Lower leg skin (tissue), 4 donors: ENCODE results near the gene SF3A2. TPM values are rescaled to one million over a fixed set of nuclear protein-coding genes. Genes with fewer than 3 reads are reported as not detected.
A peak's percentile ranks its signal among the peaks of the same experiment; 100 is the strongest.
"Not testable (repeated sequence)": the region's sequence is repeated elsewhere in the genome, so short reads cannot be mapped to it uniquely, and the experiment has no call there.

Source experiments
- DNase-seq, 2 donors: peaks; one replicate each; pipeline ENCODE4 v3.0.0-alpha.2; 2019; ENCODE audit warnings: low spot score in 2 of 2
- H3K4me3 ChIP-seq: fragments of 200-600 bp; sonication (generic); 2 replicates; pipeline ENCODE4 v1.5.1; 2017; ENCODE audit warnings: mild to moderate bottlenecking, low read depth; ENCODE audit not compliant: poor library complexity, severe bottlenecking
- CTCF ChIP-seq, 3 donors: fragments of 450-650 bp; IDR thresholded peaks; one replicate each; pipeline ENCODE4 v1.5.1; 2016; ENCODE audit warnings: antibody characterized with exemption in 3 of 3, mild to moderate bottlenecking in 3 of 3, moderate library complexity in 2 of 3
- POLR2A ChIP-seq, 2 donors: fragments of 450-650 bp; IDR thresholded peaks; one replicate each; pipeline ENCODE4 v1.6.1; 2016 to 2017; ENCODE audit warnings: antibody characterized with exemption in 2 of 2, mild to moderate bottlenecking in 1 of 2, moderate library complexity in 1 of 2
- WGBS, 2 donors: methylation state at CpG; one replicate each; pipeline ENCODE4 v1.1.5; 2018; 5-methylcytosine and 5-hydroxymethylcytosine counted together
- intact Hi-C: fragments of 100-400 bp; cut with DNase I; formaldehyde crosslinking; loops from one replicate; pipeline ENCODE4 v1.15.0; 2023; ENCODE audit warnings: low total_unique reads
- total RNA-seq, 4 donors: library from RNA; depleted of rRNA; stranded (reverse); fragments of >200 nt; gene quantifications; one replicate each; pipeline ENCODE4 v1.1.0, GENCODE V29; 2016

Gene SF3A2
- total RNA-seq, 4 donors from 2014 or later, result 35.6 to 85.6 (median 47.8) TPM

GRCh38 chr19:2277138-2277537, 40.5 kb downstream of the SF3A2 start:
- WGBS, 2 donors, result 83% methylated on average over 9 of the region's 9 CpGs
- no peak overlapping the region for H3K4me3 ChIP-seq
- intact Hi-C loops, result loop anchor here (10.0 kb wide), 2 partner anchors 118 to 122 kb away; partner anchors contain the start of gene AP3D1
- TF ChIP-seq POLR2A (IDR thresholded peaks at IDR 0.05), result no peak
- no peak for TF ChIP-seq CTCF (IDR thresholded peaks at IDR 0.05)
- no peak for DNase-seq

GRCh38 chr19:2278459-2279158, 42.0 kb downstream of the SF3A2 start:
- intact Hi-C loops, result loop anchor here (10.0 kb wide), 2 partner anchors 116 to 124 kb away; partner anchors contain the start of gene AP3D1
- no peak for TF ChIP-seq CTCF (IDR thresholded peaks at IDR 0.05)
- no peak for TF ChIP-seq POLR2A (IDR thresholded peaks at IDR 0.05)
- DNase-seq, result no peak
- WGBS, 2 donors, result 85 to 90% methylated on average over 30 of the region's 33 CpGs
- no peak overlapping the region for H3K4me3 ChIP-seq

- TF ChIP-seq CTCF (IDR thresholded peaks at IDR 0.05), result no peak
- TF ChIP-seq POLR2A (IDR thresholded peaks at IDR 0.05), result no peak
- 83 to 89% methylated on average over 24 to 26 of the region's 26 CpGs for WGBS, 2 donors
- H3K4me3 ChIP-seq, result no peak overlapping the region
- DNase-seq, result no peak
- intact Hi-C loops, result no loop called here
Measured at GRCh38 chr19:2280633-2281264, 44.1 kb downstream of the SF3A2 start.

GRCh38 chr19:2281265-2282061, 44.8 kb downstream of the SF3A2 start:
- DNase-seq, intact Hi-C loops, H3K4me3 ChIP-seq: not testable (repeated sequence)
- WGBS, 2 donors, result 27 to 45% methylated on average over 4 to 15 of the region's 16 CpGs

GRCh38 chr19:2282062-2282861, 45.6 kb downstream of the SF3A2 start, which contains the start of gene PEAK3:
Gene PEAK3 (minus strand): TSS chr19:2282175. CDS start chr19:2280931, 1,244 bp downstream.
- intact Hi-C loops, result no loop called here
- 35 to 40% methylated on average over 25 of the region's 41 CpGs for WGBS, 2 donors
- H3K4me3 ChIP-seq, result no peak within 1 kb of the TSS
- TF ChIP-seq POLR2A (IDR thresholded peaks at IDR 0.05), result no peak
- peak; percentile 66 to 96 for DNase-seq

GRCh38 chr19:2282862-2283237, 46.2 kb downstream of the SF3A2 start:
- no peak overlapping the region for H3K4me3 ChIP-seq
- no peak for TF ChIP-seq POLR2A (IDR thresholded peaks at IDR 0.05)
- TF ChIP-seq CTCF (IDR thresholded peaks at IDR 0.05), result no peak
- WGBS, 2 donors, result 80 to 84% methylated on average over 11 of the region's 11 CpGs
- no peak for DNase-seq
- intact Hi-C loops, result no loop called here
